Globus pallidus (tissue), 1 donor: Measurements from ENCODE around the gene SPSB3.
A peak's percentile ranks its signal among the peaks of the same experiment; 100 is the strongest.

Source experiments
- DNase-seq: peaks from one replicate; pipeline ENCODE4 v3.0.0-alpha.2; 2015; ENCODE audit warnings: low spot score

The SPSB3 gene

GRCh38 chr16:1782408-1783264 lies at the start of gene SPSB3, which contains the start of gene NUBP2:
Gene SPSB3, minus strand, starts transcription at chr16:1782571. Its CDS starts 1,088 bp downstream, at chr16:1781483.
Gene NUBP2, plus strand, starts transcription at chr16:1782960. Its CDS starts 61 bp downstream, at chr16:1783021.
- peak; percentile 100 for DNase-seq

GRCh38 chr16:1831186-1832075 lies 49.1 kb upstream of the SPSB3 start:
- DNase-seq = no peak

GRCh38 chr16:1830213-1830612 lies 47.8 kb upstream of the SPSB3 start:
- DNase-seq = no peak

GRCh38 chr16:1828645-1829410 lies 46.5 kb upstream of the SPSB3 start:
- DNase-seq = no peak

- peak; percentile 91 for DNase-seq
Observed at GRCh38 chr16:1826691-1827573, 44.6 kb upstream of the SPSB3 start, which contains the start of the genes FAHD1 and HAGH. Gene FAHD1, plus strand, starts transcription at chr16:1827206. Its CDS starts 33 bp downstream, at chr16:1827239. Gene HAGH, minus strand, starts transcription at chr16:1826825. Its CDS starts 38 bp downstream, at chr16:1826787.

- peak; percentile 19 for DNase-seq
Observed at GRCh38 chr16:1825864-1826690, 43.7 kb upstream of the SPSB3 start.

- no peak for DNase-seq
Observed at GRCh38 chr16:1825381-1825863, 43.1 kb upstream of the SPSB3 start.

GRCh38 chr16:1823821-1824220 lies 41.5 kb upstream of the SPSB3 start:
- DNase-seq = no peak

- no peak for DNase-seq
Observed at GRCh38 chr16:1822801-1823200, 40.4 kb upstream of the SPSB3 start.

- no peak for DNase-seq
Observed at GRCh38 chr16:1821861-1822611, 39.7 kb upstream of the SPSB3 start.

- no peak for DNase-seq
Observed at GRCh38 chr16:1820946-1821290, 38.5 kb upstream of the SPSB3 start.

- DNase-seq = no peak
Observed at GRCh38 chr16:1820096-1820945, 38.0 kb upstream of the SPSB3 start.

- no peak for DNase-seq
Observed at GRCh38 chr16:1819611-1820010, 37.2 kb upstream of the SPSB3 start.

- DNase-seq = no peak
Observed at GRCh38 chr16:1818873-1819525, 36.6 kb upstream of the SPSB3 start.

GRCh38 chr16:1818204-1818872 lies 36.0 kb upstream of the SPSB3 start:
- no peak for DNase-seq

GRCh38 chr16:1817716-1818115 lies 35.3 kb upstream of the SPSB3 start:
- DNase-seq = no peak

- no peak for DNase-seq
Observed at GRCh38 chr16:1817276-1817589, 34.9 kb upstream of the SPSB3 start.
